SKM-1 treated with dmso at 0.1 percent for 144 hours (cell line): ENCODE data around the gene NFKBIB.
A peak's percentile ranks its signal among the peaks of the same experiment; 100 is the strongest.
"Not testable (repeated sequence)": the region's sequence is repeated elsewhere in the genome, so short reads cannot be mapped to it uniquely, and the experiment has no call there.

Source experiments
- DNase-seq: peaks from one replicate; lab custom pipeline; 2025; ENCODE audit not compliant: unreplicated experiment; lab: John Stamatoyannopoulos, UW

The NFKBIB gene

GRCh38 chr19:38899447-38900201 is at the start of gene NFKBIB, which contains the start of gene SIRT2:
Gene NFKBIB (plus strand): TSS chr19:38899969. CDS start chr19:38900033, 64 bp downstream.
Gene SIRT2 (minus strand): TSS chr19:38899618. CDS start chr19:38899521, 97 bp downstream.
- DNase-seq: peak; percentile 99

GRCh38 chr19:38850436-38850975 is 49.3 kb upstream of the NFKBIB start:
- DNase-seq: no peak

- no peak for DNase-seq
Measured at GRCh38 chr19:38850976-38851621, 48.7 kb upstream of the NFKBIB start.

- peak; percentile 83 for DNase-seq
Measured at GRCh38 chr19:38851622-38852230, 48.0 kb upstream of the NFKBIB start.

GRCh38 chr19:38852231-38853044 is 47.3 kb upstream of the NFKBIB start:
- peak; percentile 44 for DNase-seq

- DNase-seq: no peak
Measured at GRCh38 chr19:38853214-38853613, 46.6 kb upstream of the NFKBIB start.

- not testable (repeated sequence) for DNase-seq
Measured at GRCh38 chr19:38854961-38855360, 44.8 kb upstream of the NFKBIB start.

- not testable (repeated sequence) for DNase-seq
Measured at GRCh38 chr19:38855751-38856150, 44.0 kb upstream of the NFKBIB start.

- DNase-seq: no peak
Measured at GRCh38 chr19:38856813-38857212, 43.0 kb upstream of the NFKBIB start.

- DNase-seq: not testable (repeated sequence)
Measured at GRCh38 chr19:38859631-38860204, 40.1 kb upstream of the NFKBIB start.

GRCh38 chr19:38861368-38861767 is 38.4 kb upstream of the NFKBIB start:
- no peak for DNase-seq

GRCh38 chr19:38862321-38863059 is 37.3 kb upstream of the NFKBIB start:
- peak; percentile 34 for DNase-seq

- DNase-seq: no peak
Measured at GRCh38 chr19:38867171-38867780, 32.5 kb upstream of the NFKBIB start.

- no peak for DNase-seq
Measured at GRCh38 chr19:38868551-38868950, 31.2 kb upstream of the NFKBIB start.

GRCh38 chr19:38869160-38869835 is 30.5 kb upstream of the NFKBIB start:
- no peak for DNase-seq

GRCh38 chr19:38869836-38870607 is 29.7 kb upstream of the NFKBIB start:
- no peak for DNase-seq

GRCh38 chr19:38870612-38871011 is 29.2 kb upstream of the NFKBIB start:
- DNase-seq: no peak

- not testable (repeated sequence) for DNase-seq
Measured at GRCh38 chr19:38873400-38873799, 26.4 kb upstream of the NFKBIB start.
